ENCODE results near the gene HOMER3. TPM values are rescaled to one million over a fixed set of nuclear protein-coding genes. Genes with fewer than 3 reads are reported as not detected.

The HOMER3 gene
- total RNA-seq, 1 experiment from 2014 or later = 58.9 TPM

- in situ Hi-C loops (cut with HindIII; ENCODE audit: low pct_unique_long_range_greater_than_20kb, low sequenced_read_pairs) = no loop called here
- Histone ChIP-seq H3K4me3 (ENCODE audit: low read depth in 2 of 2, low read length in 2 of 2) (no peak overlapping the region), H3K36me3 (ENCODE audit: control insufficient read depth, insufficient read depth, low read length) (no peaks in the 10 kb centered on the region; the same call in 1 of the 2 replicates), H3K4me1 (ENCODE audit: control insufficient read depth, insufficient read depth, low read length) (0 out of 2 replicates have a peak, but pooled peaks cover 2% of the 10 kb centered on the region), H3K9me3 (ENCODE audit: control insufficient read depth, insufficient read depth, low read depth, low read length) (no peaks in the 10 kb centered on the region), H3K27ac (ENCODE audit: low read length) (no peak overlapping the region), H3K27me3 (ENCODE audit: control insufficient read depth, insufficient read depth, low read length) (no peaks in the 10 kb centered on the region)
- TF ChIP-seq TCF7L2 (IDR thresholded peaks at IDR 0.05; ENCODE audit: low read depth, low read length) (no peak), SIN3A (IDR thresholded peaks at IDR 0.05; ENCODE audit: borderline replicate concordance, insufficient read depth, low read depth, low read length) (no peak), POLR2AphosphoS5 (IDR thresholded peaks at IDR 0.05; ENCODE audit: low read depth, low read length) (no peak), CTCF (IDR thresholded peaks at IDR 0.05) (no peak; the same call in 1 of the 2 replicates)
- TF ChIP-seq, protein P1, sequence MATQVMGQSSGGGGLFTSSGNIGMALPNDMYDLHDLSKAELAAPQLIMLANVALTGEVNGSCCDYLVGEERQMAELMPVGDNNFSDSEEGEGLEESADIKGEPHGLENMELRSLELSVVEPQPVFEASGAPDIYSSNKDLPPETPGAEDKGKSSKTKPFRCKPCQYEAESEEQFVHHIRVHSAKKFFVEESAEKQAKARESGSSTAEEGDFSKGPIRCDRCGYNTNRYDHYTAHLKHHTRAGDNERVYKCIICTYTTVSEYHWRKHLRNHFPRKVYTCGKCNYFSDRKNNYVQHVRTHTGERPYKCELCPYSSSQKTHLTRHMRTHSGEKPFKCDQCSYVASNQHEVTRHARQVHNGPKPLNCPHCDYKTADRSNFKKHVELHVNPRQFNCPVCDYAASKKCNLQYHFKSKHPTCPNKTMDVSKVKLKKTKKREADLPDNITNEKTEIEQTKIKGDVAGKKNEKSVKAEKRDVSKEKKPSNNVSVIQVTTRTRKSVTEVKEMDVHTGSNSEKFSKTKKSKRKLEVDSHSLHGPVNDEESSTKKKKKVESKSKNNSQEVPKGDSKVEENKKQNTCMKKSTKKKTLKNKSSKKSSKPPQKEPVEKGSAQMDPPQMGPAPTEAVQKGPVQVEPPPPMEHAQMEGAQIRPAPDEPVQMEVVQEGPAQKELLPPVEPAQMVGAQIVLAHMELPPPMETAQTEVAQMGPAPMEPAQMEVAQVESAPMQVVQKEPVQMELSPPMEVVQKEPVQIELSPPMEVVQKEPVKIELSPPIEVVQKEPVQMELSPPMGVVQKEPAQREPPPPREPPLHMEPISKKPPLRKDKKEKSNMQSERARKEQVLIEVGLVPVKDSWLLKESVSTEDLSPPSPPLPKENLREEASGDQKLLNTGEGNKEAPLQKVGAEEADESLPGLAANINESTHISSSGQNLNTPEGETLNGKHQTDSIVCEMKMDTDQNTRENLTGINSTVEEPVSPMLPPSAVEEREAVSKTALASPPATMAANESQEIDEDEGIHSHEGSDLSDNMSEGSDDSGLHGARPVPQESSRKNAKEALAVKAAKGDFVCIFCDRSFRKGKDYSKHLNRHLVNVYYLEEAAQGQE (IDR thresholded peaks at IDR 0.05; ENCODE audit: insufficient read depth in 1 of 2, low read depth in 2 of 2, low read length in 1 of 2) = no peak
- ChIA-PET CTCF (interaction anchor here (1.0 kb wide), 2 partner anchors 21 to 71 kb away, joined by 3 read pairs; no protein-coding TSS in a partner anchor), POLR2A (no interaction called here)
- ATAC-seq (peak; percentile 34; the same call in 1 of the 2 replicates), DNase-seq (ENCODE audit: low read depth, low spot score) (no peak)
- intact Hi-C loops (cut with micrococcal nuclease; ENCODE audit: unreplicated experiment) = no loop called here
- no TSS peak for BruUV-seq (replicated peaks)
These were observed 25.4 kb downstream of the HOMER3 start for GRCh38 chr19:18915639-18916038.

DNA sequence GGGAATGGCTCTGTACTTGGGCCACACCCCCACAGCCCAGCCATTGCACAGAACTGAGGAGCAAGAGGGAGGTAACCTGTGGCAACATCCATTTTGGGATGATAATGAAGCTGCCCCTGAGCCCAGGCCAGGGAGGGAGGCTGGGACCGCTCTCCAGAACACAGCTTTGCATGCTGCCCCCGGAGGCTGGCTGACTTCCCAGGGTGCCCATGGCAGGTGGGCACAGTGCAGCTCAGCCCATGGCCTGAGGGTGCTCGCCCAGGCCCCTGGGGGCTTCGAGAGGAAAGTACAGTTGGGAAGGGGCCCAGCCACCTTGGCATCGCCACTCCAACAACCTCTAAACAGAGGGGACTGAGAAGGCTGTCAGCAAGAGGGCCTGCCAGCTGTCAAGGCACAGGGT is 27.6 kb downstream of the HOMER3 start:
- CTCF ChIA-PET = no interaction called here
- no peak for TF ChIP-seq SIN3A (IDR thresholded peaks at IDR 0.05; ENCODE audit: borderline replicate concordance, insufficient read depth, low read depth, low read length)
- no peak for TF ChIP-seq POLR2AphosphoS5 (IDR thresholded peaks at IDR 0.05; ENCODE audit: low read depth, low read length)
- TF ChIP-seq, protein P1 (IDR thresholded peaks at IDR 0.05; ENCODE audit: insufficient read depth in 1 of 2, low read depth in 2 of 2, low read length in 1 of 2) = no peak
- TF ChIP-seq CTCF (IDR thresholded peaks at IDR 0.05) = no peak
- no peak for TF ChIP-seq TCF7L2 (IDR thresholded peaks at IDR 0.05; ENCODE audit: low read depth, low read length)
- Histone ChIP-seq H3K9me3 (ENCODE audit: control insufficient read depth, insufficient read depth, low read depth, low read length) (no peaks in the 10 kb centered on the region), H3K36me3 (ENCODE audit: control insufficient read depth, insufficient read depth, low read length) (no peaks in the 10 kb centered on the region), H3K4me3 (ENCODE audit: low read depth in 2 of 2, low read length in 2 of 2) (no peak overlapping the region), H3K4me1 (ENCODE audit: control insufficient read depth, insufficient read depth, low read length) (no peaks in the 10 kb centered on the region), H3K27ac (ENCODE audit: low read length) (no peak overlapping the region), H3K27me3 (ENCODE audit: control insufficient read depth, insufficient read depth, low read length) (no peaks in the 10 kb centered on the region)
- intact Hi-C loops (cut with micrococcal nuclease; ENCODE audit: unreplicated experiment) = no loop called here
- no TSS peak for BruUV-seq (replicated peaks)
- ATAC-seq (no peak), DNase-seq (ENCODE audit: low read depth, low spot score) (no peak)
- POLR2A ChIA-PET = interaction anchor here (0.6 kb wide), 1 partner anchor 11 kb away, joined by 5 read pairs; no protein-coding TSS in a partner anchor
- in situ Hi-C loops (cut with HindIII; ENCODE audit: low pct_unique_long_range_greater_than_20kb, low sequenced_read_pairs) = no loop called here

Measured in Panc1 (cell line).